Smooth muscle cell (in vitro differentiated cells): Measurements from ENCODE around the gene ABTB1. TPM values are rescaled to one million over a fixed set of nuclear protein-coding genes. Genes with fewer than 3 reads are reported as not detected.

ENCODE experiments used
- DNase-seq: peaks from one replicate; lab custom pipeline; 2025; ENCODE audit not compliant: unreplicated experiment; lab: John Stamatoyannopoulos, UW
- H2AFZ ChIP-seq: fragments of 200-600 bp; sonication (generic); 2 replicates; pipeline ENCODE4 v1.6.0; 2016; ENCODE audit warnings: antibody characterized with exemption, low read depth, mild to moderate bottlenecking
- H3F3A ChIP-seq: fragments of 200-600 bp; sonication (generic); 2 replicates; pipeline ENCODE4 v1.6.0; 2017; ENCODE audit warnings: antibody characterized with exemption, low read depth
- H3K27ac ChIP-seq: fragments of 200-600 bp; sonication (generic); 2 replicates; pipeline ENCODE4 v1.5.1; 2016; ENCODE audit warnings: low read depth, mild to moderate bottlenecking
- H3K27me3 ChIP-seq: fragments of 200-600 bp; sonication (generic); 2 replicates; pipeline ENCODE4 v1.6.1; 2016; ENCODE audit warnings: low read depth, mild to moderate bottlenecking
- H3K36me3 ChIP-seq: fragments of 200-600 bp; sonication (generic); 2 replicates; pipeline ENCODE4 v1.5.1; 2016; ENCODE audit warnings: low read depth
- H3K4me1 ChIP-seq: fragments of 200-600 bp; sonication (generic); 2 replicates; pipeline ENCODE4 v1.5.1; 2016; ENCODE audit warnings: low read depth
- H3K4me2 ChIP-seq: fragments of 200-600 bp; sonication (generic); 2 replicates; pipeline ENCODE4 v1.6.0; 2016; ENCODE audit warnings: mild to moderate bottlenecking
- H3K4me3 ChIP-seq: fragments of 200-600 bp; sonication (generic); 2 replicates; pipeline ENCODE4 v1.5.1; 2016; ENCODE audit warnings: mild to moderate bottlenecking
- H3K79me2 ChIP-seq: fragments of 200-600 bp; sonication (generic); 2 replicates; pipeline ENCODE4 v1.6.0; 2016; ENCODE audit warnings: low read depth, mild to moderate bottlenecking
- H3K9ac ChIP-seq: fragments of 200-600 bp; sonication (generic); 2 replicates; pipeline ENCODE4 v1.6.0; 2016; ENCODE audit warnings: low read depth
- H3K9me3 ChIP-seq: fragments of 200-600 bp; sonication (generic); replicated peaks from 2 replicates; pipeline ENCODE4 v1.5.1; 2016; ENCODE audit warnings: low read depth
- H4K20me1 ChIP-seq: fragments of 200-600 bp; sonication (generic); 2 replicates; pipeline ENCODE4 v1.6.0; 2016; ENCODE audit warnings: low read depth
- WGBS: methylation state at CpG from one replicate; pipeline ENCODE4 v1.1.7; 2016; ENCODE audit warnings: low lambda C conversion rate; 5-methylcytosine and 5-hydroxymethylcytosine counted together
- polyA plus RNA-seq: library from polyadenylated mRNA; unstranded; fragments of >200 nt; fragmentation: Nextera tagmentation; extraction: Ambion mirVana; gene quantifications from 2 replicates; pipeline ENCODE4 v1.2.1, GENCODE V29; 2016
- total RNA-seq: library from RNA; depleted of rRNA; stranded (reverse); fragments of >200 nt; gene quantifications from 2 replicates; pipeline ENCODE4 v1.2.3, GENCODE V29; 2014
- TF ChIP-seq, protein P1 (sequence below): fragments of 200-600 bp; sonication (generic); IDR thresholded peaks from 2 replicates; pipeline ENCODE4 v1.5.1; 2017; ENCODE audit warnings: borderline replicate concordance, mild to moderate bottlenecking, antibody characterized with exemption; ENCODE audit not compliant: insufficient read depth, poor library complexity, severe bottlenecking

Gene ABTB1
- total and polyA plus RNA-seq, 2 experiments from 2014 or later = 2.8 to 17.9 TPM

DNA sequence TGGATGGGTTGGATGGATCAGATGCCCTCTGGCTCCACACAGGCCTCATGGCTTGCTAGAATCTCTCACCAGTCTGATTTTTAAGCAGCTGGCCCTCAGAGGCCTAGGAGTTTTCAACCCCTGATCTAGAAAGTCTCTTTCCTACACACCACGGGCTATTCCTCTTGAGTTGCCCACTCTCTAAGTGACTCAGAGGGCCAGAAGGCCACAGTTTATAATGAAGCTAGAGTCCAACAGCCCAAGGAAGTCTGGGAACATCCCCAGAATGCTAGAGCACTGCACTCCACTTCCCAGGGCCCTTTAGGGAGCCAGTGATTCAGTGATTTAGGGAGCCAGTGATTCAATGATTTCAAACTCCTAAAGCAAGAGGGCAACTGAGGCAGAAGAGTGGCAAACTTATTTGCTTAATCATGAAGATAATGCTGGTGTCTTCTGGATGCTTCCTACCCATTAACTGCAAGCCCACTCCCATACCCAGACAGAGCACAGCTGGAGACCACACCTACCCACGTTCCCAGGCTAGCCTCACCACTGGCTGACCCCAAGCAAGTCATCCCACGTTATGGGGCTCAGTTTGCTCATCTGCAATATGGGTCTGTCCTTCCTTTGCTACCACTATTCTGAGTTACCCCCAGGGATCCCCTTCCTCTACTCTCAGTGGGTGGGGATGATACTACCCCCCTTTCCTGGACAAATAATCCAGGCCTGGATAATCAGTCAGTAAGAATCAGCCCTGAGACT, 36.7 kb downstream of the ABTB1 start:
- Histone ChIP-seq H3F3A (no peaks in the 10 kb centered on the region), H4K20me1 (no peaks in the 10 kb centered on the region), H3K27ac (no peak overlapping the region), H3K4me3 (no peak overlapping the region), H3K9me3 (no peaks in the 10 kb centered on the region), H2AFZ (no peak overlapping the region), H3K4me1 (no peaks in the 10 kb centered on the region), H3K36me3 (no peaks in the 10 kb centered on the region), H3K4me2 (no peak overlapping the region), H3K9ac (no peak overlapping the region), H3K27me3 (no peaks in the 10 kb centered on the region), H3K79me2 (no peaks in the 10 kb centered on the region)
- TF ChIP-seq, protein P1, sequence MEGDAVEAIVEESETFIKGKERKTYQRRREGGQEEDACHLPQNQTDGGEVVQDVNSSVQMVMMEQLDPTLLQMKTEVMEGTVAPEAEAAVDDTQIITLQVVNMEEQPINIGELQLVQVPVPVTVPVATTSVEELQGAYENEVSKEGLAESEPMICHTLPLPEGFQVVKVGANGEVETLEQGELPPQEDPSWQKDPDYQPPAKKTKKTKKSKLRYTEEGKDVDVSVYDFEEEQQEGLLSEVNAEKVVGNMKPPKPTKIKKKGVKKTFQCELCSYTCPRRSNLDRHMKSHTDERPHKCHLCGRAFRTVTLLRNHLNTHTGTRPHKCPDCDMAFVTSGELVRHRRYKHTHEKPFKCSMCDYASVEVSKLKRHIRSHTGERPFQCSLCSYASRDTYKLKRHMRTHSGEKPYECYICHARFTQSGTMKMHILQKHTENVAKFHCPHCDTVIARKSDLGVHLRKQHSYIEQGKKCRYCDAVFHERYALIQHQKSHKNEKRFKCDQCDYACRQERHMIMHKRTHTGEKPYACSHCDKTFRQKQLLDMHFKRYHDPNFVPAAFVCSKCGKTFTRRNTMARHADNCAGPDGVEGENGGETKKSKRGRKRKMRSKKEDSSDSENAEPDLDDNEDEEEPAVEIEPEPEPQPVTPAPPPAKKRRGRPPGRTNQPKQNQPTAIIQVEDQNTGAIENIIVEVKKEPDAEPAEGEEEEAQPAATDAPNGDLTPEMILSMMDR = no peak
- no peak for DNase-seq
- WGBS = 79% methylated on average over 3 of the region's 3 CpGs

DNA sequence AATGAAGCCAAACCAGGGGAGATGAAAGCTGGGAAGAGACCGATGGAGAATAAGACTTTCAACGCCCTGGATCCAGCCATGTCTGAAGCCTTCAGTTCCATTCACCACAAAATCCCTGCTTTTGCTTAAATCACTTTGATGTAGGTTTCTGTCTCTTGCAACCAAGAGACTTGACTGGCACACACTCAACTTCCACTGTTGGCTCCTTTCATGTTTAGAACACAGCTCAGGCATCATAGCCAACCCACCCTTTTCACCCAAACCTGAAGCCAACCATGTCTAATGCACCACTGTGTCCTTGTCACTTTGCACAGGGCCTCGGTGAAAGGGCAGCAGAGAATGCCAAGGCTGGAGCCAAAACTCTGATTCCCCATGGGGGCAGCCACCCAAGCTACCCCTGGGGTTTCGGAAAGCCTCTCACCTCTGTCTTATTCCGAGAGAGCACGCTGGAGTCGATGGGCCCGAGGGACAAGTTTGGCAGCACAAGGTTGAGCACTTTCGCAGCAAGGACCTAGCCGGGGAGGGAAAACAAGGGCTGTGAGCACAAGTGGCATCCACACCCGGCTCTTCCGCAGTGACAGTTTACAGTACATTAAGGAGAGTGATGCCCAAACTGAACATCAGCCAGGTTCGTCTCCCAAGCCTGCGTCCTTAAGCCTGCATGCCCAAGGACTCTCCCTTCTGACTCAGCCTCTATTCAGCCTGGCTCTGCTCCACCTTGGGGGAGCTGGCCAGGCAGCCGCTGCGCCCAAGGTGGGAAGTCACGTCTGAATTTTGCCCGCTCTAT, 37.6 kb downstream of the ABTB1 start:
- Histone ChIP-seq H3K79me2 (no peaks in the 10 kb centered on the region), H3K9ac (no peak overlapping the region), H2AFZ (no peak overlapping the region), H3F3A (no peaks in the 10 kb centered on the region), H3K36me3 (no peaks in the 10 kb centered on the region), H3K27ac (no peak overlapping the region), H3K27me3 (no peaks in the 10 kb centered on the region), H3K9me3 (no peaks in the 10 kb centered on the region), H3K4me1 (no peaks in the 10 kb centered on the region), H4K20me1 (no peaks in the 10 kb centered on the region), H3K4me3 (no peak overlapping the region), H3K4me2 (no peak overlapping the region)
- TF ChIP-seq, protein P1 = no peak
- no peak for DNase-seq
- 95% methylated on average over 18 of the region's 18 CpGs for WGBS

DNA sequence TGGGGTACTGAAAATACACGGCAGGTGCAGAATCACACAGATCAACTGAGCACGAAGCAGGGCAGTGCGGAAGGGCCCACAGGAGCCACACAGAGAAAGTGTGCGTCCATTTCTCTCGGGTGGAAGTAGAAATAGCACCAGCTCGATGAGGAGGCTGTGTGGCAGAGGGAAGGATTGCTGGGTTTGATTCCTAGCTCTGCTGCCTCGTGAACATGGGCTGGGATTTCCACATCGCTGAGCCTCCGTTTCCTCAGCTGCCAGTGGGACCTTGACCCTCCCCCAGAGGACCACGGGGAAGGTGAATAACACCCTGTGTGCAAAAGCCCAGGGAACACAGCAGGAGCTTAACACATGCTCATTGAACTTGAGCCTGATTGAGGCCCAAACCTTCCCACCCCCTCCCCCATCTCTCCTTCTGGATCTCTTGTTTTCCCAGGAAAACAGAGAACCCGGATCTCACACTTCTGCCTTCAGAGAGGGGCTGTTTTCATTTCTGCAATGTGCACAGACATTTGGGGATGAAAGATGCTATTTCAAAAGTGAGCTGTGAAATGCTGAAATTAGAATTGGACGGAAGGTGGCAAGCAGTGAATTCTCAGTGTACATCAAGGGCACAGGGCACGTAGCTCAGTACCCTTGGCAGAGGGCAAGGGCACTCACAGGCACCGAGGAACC, 38.4 kb downstream of the ABTB1 start:
- TF ChIP-seq, protein P1 = no peak
- H3K9me3 ChIP-seq = no peaks in the 10 kb centered on the region
- H3K4me3 ChIP-seq = no peak overlapping the region
- no peaks in the 10 kb centered on the region for H3K79me2 ChIP-seq
- H3K4me1 ChIP-seq = no peaks in the 10 kb centered on the region
- no peak for DNase-seq
- H3K4me2 ChIP-seq = no peak overlapping the region
- no peak overlapping the region for H2AFZ ChIP-seq
- no peak overlapping the region for H3K27ac ChIP-seq
- no peaks in the 10 kb centered on the region for H3K36me3 ChIP-seq
- WGBS = 87% methylated on average over 14 of the region's 14 CpGs
- no peaks in the 10 kb centered on the region for H3K27me3 ChIP-seq
- no peaks in the 10 kb centered on the region for H4K20me1 ChIP-seq
- H3K9ac ChIP-seq = no peak overlapping the region
- H3F3A ChIP-seq = no peaks in the 10 kb centered on the region
